Fibroblast of lung (primary cell): ENCODE results near the gene STK32B.

Experiments
- CTCF ChIP-seq, 2 donors: IDR thresholded peaks in 1 of 2; conservative IDR thresholded peaks in 1 of 2; 1 replicate in 1 of 2; 2 replicates in 1 of 2; pipeline ENCODE4 v1.5.1; 2011 to 2012; ENCODE audit warnings: low read length in 2 of 2, control low read depth in 1 of 2, inconsistent platforms in 1 of 2, low read depth in 1 of 2, mild to moderate bottlenecking in 1 of 2
- EZH2 ChIP-seq: IDR thresholded peaks from 2 replicates; pipeline ENCODE4 v1.5.1; 2012; ENCODE audit warnings: low read length, control low read depth, mild to moderate bottlenecking; ENCODE audit errors: missing control alignments

- TF ChIP-seq EZH2 (no peak), CTCF (conservative IDR thresholded peaks at IDR 0.05 in 1 of 2, IDR thresholded peaks at IDR 0.05 in 1 of 2; ENCODE audit: low read depth in 1 of 2, low read length in 2 of 2) (no peak)
Observed at GRCh38 chr4:5133933-5134594, 82.8 kb downstream of the STK32B start.
